HepG2 (cell line): ENCODE results near the gene YY1. TPM values are rescaled to one million over a fixed set of nuclear protein-coding genes. Genes with fewer than 3 reads are reported as not detected.

ENCODE experiments used
- AKAP8 ChIP-seq: sonication (generic); formaldehyde crosslinking; IDR thresholded peaks from 2 replicates; pipeline ENCODE4 v1.5.1; 2020; ENCODE audit warnings: mild to moderate bottlenecking, missing genetic modification reagents
- CSRNP2 ChIP-seq: sonication (generic); formaldehyde crosslinking; conservative IDR thresholded peaks from 2 replicates; pipeline ENCODE4 v1.8.0; 2022; ENCODE audit warnings: low read depth, missing genetic modification reagents
- HOXA5 ChIP-seq: sonication (generic); formaldehyde crosslinking; IDR thresholded peaks from 2 replicates; pipeline ENCODE4 v1.4.0; 2020; ENCODE audit warnings: missing genetic modification reagents
- KDM5B ChIP-seq: sonication (generic); formaldehyde crosslinking; IDR thresholded peaks from 2 replicates; pipeline ENCODE4 v1.4.0; 2020; ENCODE audit warnings: missing genetic modification reagents, mild to moderate bottlenecking, borderline replicate concordance
- MYPOP ChIP-seq: sonication (generic); formaldehyde crosslinking; IDR thresholded peaks from 2 replicates; pipeline ENCODE4 v1.8.1; 2023; ENCODE audit warnings: mild to moderate bottlenecking, moderate library complexity, missing genetic modification reagents
- NFE2L1 ChIP-seq: sonication (generic); formaldehyde crosslinking; IDR thresholded peaks from 2 replicates; pipeline ENCODE4 v1.4.0; 2020; ENCODE audit warnings: missing genetic modification reagents, mild to moderate bottlenecking, borderline replicate concordance
- PAWR ChIP-seq: sonication (generic); formaldehyde crosslinking; IDR thresholded peaks from 2 replicates; pipeline ENCODE4 v1.4.0; 2020; ENCODE audit warnings: missing genetic modification reagents, mild to moderate bottlenecking, borderline replicate concordance
- SRSF4 ChIP-seq: fragments of 200-400 bp; formaldehyde crosslinking; IDR thresholded peaks from one replicate; pipeline ENCODE4 v1.6.1; 2018; ENCODE audit warnings: mild to moderate bottlenecking, low read depth, low read length, moderate library complexity; ENCODE audit not compliant: poor library complexity, severe bottlenecking
- ZBED4 ChIP-seq: sonication (generic); formaldehyde crosslinking; IDR thresholded peaks from 2 replicates; pipeline ENCODE4 v1.4.0; 2020; ENCODE audit warnings: missing genetic modification reagents, borderline replicate concordance
- ZBTB25 ChIP-seq: IDR thresholded peaks from 2 replicates; pipeline ENCODE4 v1.6.1; 2018; ENCODE audit warnings: missing genetic modification reagents
- ZNF232 ChIP-seq: sonication (generic); formaldehyde crosslinking; IDR thresholded peaks from 2 replicates; pipeline ENCODE4 v1.4.0; 2020; ENCODE audit warnings: missing genetic modification reagents, borderline replicate concordance
- ZNF629 ChIP-seq: sonication (generic); formaldehyde crosslinking; conservative IDR thresholded peaks from 2 replicates; pipeline ENCODE4 v1.5.0; 2020; ENCODE audit warnings: missing genetic modification reagents
- ZNF891 ChIP-seq: sonication (generic); formaldehyde crosslinking; IDR thresholded peaks from 2 replicates; pipeline ENCODE4 v1.5.0; 2020; ENCODE audit warnings: mild to moderate bottlenecking, missing genetic modification reagents
- polyA plus RNA-seq, 8 experiments: library from polyadenylated mRNA; depleted of rRNA in 3 of 8; stranded (reverse) in 7 of 8; unstranded in 1 of 8; fragments of >200 nt; fragmentation: Illumina TruSeq in 4 of 8; extraction: Trizol in 4 of 8; gene quantifications; 2 replicates each; pipeline versions ENCODE4 v1.2.1 to v1.2.3, GENCODE V29; 2011 to 2016; ENCODE audit warnings: low read depth in 4 of 8, missing spikeins in 1 of 8, mixed read lengths in 1 of 8; ENCODE audit not compliant: insufficient read depth in 1 of 8
- total RNA-seq, 5 experiments: library from RNA; depleted of rRNA; stranded (reverse); fragments of >200 nt; fragmentation: Illumina TruSeq; extraction: Trizol; gene quantifications; 2 replicates each; pipeline ENCODE4 v1.2.3, GENCODE V29; 2016; ENCODE audit warnings: low read depth in 1 of 5

The YY1 gene
- total and polyA plus RNA-seq, 2 of the 13 experiments (the other 11 are each of a cell fraction or from before 2014, with no cell fraction given): 29.4 to 68.1 TPM

- peak; percentile 59; the same call in 1 of the 2 replicates for TF ChIP-seq ZNF232 (CRISPR knock-in tag)
- TF ChIP-seq ZNF629 (CRISPR knock-in tag): no peak
- TF ChIP-seq KDM5B: peak; percentile 83; the same call in 1 of the 2 replicates
- peak; percentile 84 for TF ChIP-seq ZNF891 (CRISPR knock-in tag)
- peak; percentile 73; the same call in 1 of the 2 replicates for TF ChIP-seq CSRNP2
- peak; percentile 77 for TF ChIP-seq MYPOP (CRISPR knock-in tag)
- peak; percentile 72 for TF ChIP-seq HOXA5 (CRISPR knock-in tag)
- no peak for TF ChIP-seq NFE2L1
- TF ChIP-seq ZBTB25 (CRISPR knock-in tag): 0 out of 2 replicates have a peak, but pooled peaks have one; percentile 42
- 0 out of 2 replicates have a peak, but pooled peaks have one; percentile 53 for TF ChIP-seq AKAP8 (CRISPR knock-in tag)
- TF ChIP-seq PAWR (CRISPR knock-in tag): no peak
- no peak for TF ChIP-seq ZBED4 (CRISPR knock-in tag)
- TF ChIP-seq SRSF4: peak; percentile 72
Measured at GRCh38 chr14:100213956-100214769, 24.8 kb upstream of the YY1 start (continued).
